Esophagus squamous epithelium (tissue), 4 donors: ENCODE measurements around the gene FRMD6.

Source experiments
- POLR2A ChIP-seq, 4 donors: fragments of 450-650 bp; IDR thresholded peaks; one replicate each; pipeline ENCODE4 v1.6.1; 2017; ENCODE audit warnings: antibody characterized with exemption in 4 of 4, mild to moderate bottlenecking in 4 of 4, moderate library complexity in 3 of 4
- TF ChIP-seq, protein P1 (sequence below), 6 experiments: fragments of 450-650 bp in 4 of 6; fragments of 200-600 bp in 2 of 6; sonication (generic) in 2 of 6; IDR thresholded peaks; one replicate each; pipeline ENCODE4 v1.5.1; 2016 to 2019; ENCODE audit warnings: antibody characterized with exemption in 6 of 6, mild to moderate bottlenecking in 4 of 6, moderate library complexity in 4 of 6

DNA sequence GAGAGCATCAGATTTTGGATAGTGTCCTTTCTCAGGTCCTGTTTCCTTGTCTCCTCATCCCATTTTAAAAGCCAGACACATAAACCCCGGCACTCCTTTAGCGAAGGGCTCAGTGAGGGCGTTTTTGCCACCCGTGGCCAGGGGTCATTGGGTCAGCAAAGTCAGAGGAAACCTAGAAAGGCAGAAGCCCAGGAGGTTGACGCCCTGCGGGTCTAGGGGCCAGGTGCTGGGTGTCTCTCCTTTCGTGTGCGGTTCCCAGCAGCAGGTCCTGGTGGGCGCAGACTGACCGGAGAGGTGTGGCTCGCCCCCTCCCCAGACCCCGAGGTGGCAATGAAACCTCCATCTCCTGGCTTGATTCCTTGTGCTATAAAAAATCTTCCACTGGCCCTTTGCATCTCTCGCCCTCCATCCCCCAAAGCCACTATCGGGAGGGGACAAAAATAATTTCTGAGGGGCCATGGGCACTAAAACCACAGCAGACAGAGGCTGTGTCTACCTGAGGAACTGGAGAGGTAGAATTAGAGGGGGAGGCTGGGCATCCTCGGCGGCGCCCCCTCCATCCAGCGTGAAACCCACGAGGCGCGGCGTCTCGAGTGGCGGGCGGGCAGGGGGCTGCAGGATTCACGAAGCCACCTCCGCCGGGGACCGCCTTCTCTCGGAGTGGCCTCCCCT is 858 bp upstream of the FRMD6 start:
- TF ChIP-seq, protein P1, sequence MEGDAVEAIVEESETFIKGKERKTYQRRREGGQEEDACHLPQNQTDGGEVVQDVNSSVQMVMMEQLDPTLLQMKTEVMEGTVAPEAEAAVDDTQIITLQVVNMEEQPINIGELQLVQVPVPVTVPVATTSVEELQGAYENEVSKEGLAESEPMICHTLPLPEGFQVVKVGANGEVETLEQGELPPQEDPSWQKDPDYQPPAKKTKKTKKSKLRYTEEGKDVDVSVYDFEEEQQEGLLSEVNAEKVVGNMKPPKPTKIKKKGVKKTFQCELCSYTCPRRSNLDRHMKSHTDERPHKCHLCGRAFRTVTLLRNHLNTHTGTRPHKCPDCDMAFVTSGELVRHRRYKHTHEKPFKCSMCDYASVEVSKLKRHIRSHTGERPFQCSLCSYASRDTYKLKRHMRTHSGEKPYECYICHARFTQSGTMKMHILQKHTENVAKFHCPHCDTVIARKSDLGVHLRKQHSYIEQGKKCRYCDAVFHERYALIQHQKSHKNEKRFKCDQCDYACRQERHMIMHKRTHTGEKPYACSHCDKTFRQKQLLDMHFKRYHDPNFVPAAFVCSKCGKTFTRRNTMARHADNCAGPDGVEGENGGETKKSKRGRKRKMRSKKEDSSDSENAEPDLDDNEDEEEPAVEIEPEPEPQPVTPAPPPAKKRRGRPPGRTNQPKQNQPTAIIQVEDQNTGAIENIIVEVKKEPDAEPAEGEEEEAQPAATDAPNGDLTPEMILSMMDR (IDR thresholded peaks at IDR 0.05) = no peak
- no peak for TF ChIP-seq POLR2A (IDR thresholded peaks at IDR 0.05)
